GM12878 (cell line): Measurements from ENCODE around the gene UNC13A. TPM values are rescaled to one million over a fixed set of nuclear protein-coding genes. Genes with fewer than 3 reads are reported as not detected.

ENCODE experiments used
- ATAC-seq: fragments of 200-7000 bp; cut with Tn5 transposase; 3 replicates; pipeline ENCODE4 v1.9.1; 2020; ENCODE audit warnings: mild to moderate bottlenecking, moderate library complexity
- BruUV-seq: library from RNA; stranded (reverse); fragments of 400-500 nt; replicated peaks from 2 replicates; lab custom pipeline; 2021; lab: Mats Ljungman, UMichigan
- CTCF ChIA-PET: fragments of 300-600 bp; sonication (Branson Sonifier 250); formaldehyde crosslinking; extraction: SDS; loops from one replicate; lab custom pipeline; 2021; ENCODE audit warnings: inconsistent platforms; lab: Yijun Ruan, JAX
- POLR2A ChIA-PET: fragments of 350-600 bp; formaldehyde crosslinking; extraction: SDS; loops from one replicate; lab custom pipeline; 2021; ENCODE audit warnings: inconsistent platforms; lab: Charles Lee
- RAD21 ChIA-PET: fragments of 300-600 bp; sonication (Branson Sonifier 250); formaldehyde crosslinking; loops from one replicate; lab custom pipeline; 2023; ENCODE audit warnings: antibody characterized with exemption; ENCODE audit not compliant: unreplicated experiment; lab: Charles Lee
- SMC1A ChIA-PET: fragments of 300-600 bp; sonication (Branson Sonifier 250); formaldehyde crosslinking; loops from one replicate; lab custom pipeline; 2023; ENCODE audit not compliant: unreplicated experiment, uncharacterized antibody; lab: Charles Lee
- DNase-seq: peaks from one replicate; pipeline ENCODE4 v3.0.0-alpha.2; 2011; ENCODE audit warnings: low read depth, low spot score
- FAIRE-seq: peaks from 3 replicates; lab custom pipeline; 2011; peaks lifted over from hg19 to GRCh38; lab: Jason Lieb, UNC
- H2AFZ ChIP-seq: 2 replicates; pipeline ENCODE4 v1.6.0; 2011; ENCODE audit warnings: low read depth, low read length, control low read depth; ENCODE audit not compliant: control insufficient read depth
- H3K27ac ChIP-seq: 2 replicates; pipeline ENCODE4 v1.5.1; 2011; ENCODE audit warnings: control low read depth; ENCODE audit not compliant: control insufficient read depth, insufficient read depth
- H3K27me3 ChIP-seq, 2 experiments: replicated peaks in 1 of 2; 2 replicates each; pipeline versions ENCODE4 v1.6.0 to v1.6.1; 2011; ENCODE audit warnings: low read length in 1 of 2; ENCODE audit not compliant: control insufficient read depth in 2 of 2, insufficient read depth in 2 of 2
- H3K36me3 ChIP-seq, 2 experiments: 2 replicates each; pipeline ENCODE4 v1.5.1; 2011; ENCODE audit warnings: low read length in 1 of 2; ENCODE audit not compliant: control insufficient read depth in 2 of 2, insufficient read depth in 2 of 2
- H3K4me1 ChIP-seq: 2 replicates; pipeline ENCODE4 v1.6.1; 2011; ENCODE audit warnings: mild to moderate bottlenecking, low read length, moderate library complexity, mixed read lengths; ENCODE audit not compliant: control insufficient read depth, insufficient read depth
- H3K4me2 ChIP-seq: 2 replicates; pipeline ENCODE4 v1.6.0; 2011; ENCODE audit warnings: control low read depth; ENCODE audit not compliant: control insufficient read depth, insufficient read depth
- H3K4me3 ChIP-seq: fragments of 200-600 bp; sonication (generic); 2 replicates; pipeline ENCODE4 v1.5.1; 2016
- H3K79me2 ChIP-seq: 2 replicates; pipeline ENCODE4 v1.6.0; 2011; ENCODE audit warnings: low read length; ENCODE audit not compliant: control insufficient read depth, insufficient read depth
- H3K9ac ChIP-seq: 2 replicates; pipeline ENCODE4 v1.8.0; 2011; ENCODE audit warnings: low read length, control low read depth, mixed read lengths; ENCODE audit not compliant: control insufficient read depth, insufficient read depth
- H3K9me3 ChIP-seq: replicated peaks from 3 replicates; pipeline ENCODE4 v1.5.1; 2011; ENCODE audit warnings: mild to moderate bottlenecking, low read length; ENCODE audit not compliant: control insufficient read depth, insufficient read depth
- H4K20me1 ChIP-seq: 2 replicates; pipeline ENCODE4 v1.6.0; 2011; ENCODE audit not compliant: control insufficient read depth, insufficient read depth
- CTCF ChIP-seq, 3 experiments: IDR thresholded peaks in 2 of 3; conservative IDR thresholded peaks in 1 of 3; 2 replicates each; pipeline ENCODE4 v1.5.1; 2011; ENCODE audit warnings: low read depth in 3 of 3, low read length in 3 of 3, mild to moderate bottlenecking in 3 of 3, control low read depth in 2 of 3, moderate library complexity in 2 of 3, inconsistent platforms in 1 of 3, mixed read lengths in 1 of 3; ENCODE audit not compliant: control insufficient read depth in 2 of 3, insufficient read depth in 1 of 3; ENCODE audit errors: extremely low read depth in 1 of 3
- EZH2 ChIP-seq: IDR thresholded peaks from 2 replicates; pipeline ENCODE4 v1.6.1; 2012; ENCODE audit warnings: low read depth, mild to moderate bottlenecking, control low read depth, inconsistent platforms, low read length, borderline replicate concordance; ENCODE audit not compliant: control insufficient read depth
- NFYB ChIP-seq: IDR thresholded peaks from 2 replicates; pipeline ENCODE4 v1.6.1; 2011; ENCODE audit warnings: low read depth, mild to moderate bottlenecking, low read length, improper control_type of control experiment, moderate library complexity; ENCODE audit not compliant: insufficient read depth
- PKNOX1 ChIP-seq: fragments of 450-650 bp; IDR thresholded peaks from 2 replicates; pipeline ENCODE4 v1.6.1; 2016; ENCODE audit warnings: mild to moderate bottlenecking
- RAD21 ChIP-seq: IDR thresholded peaks from 2 replicates; pipeline ENCODE4 v1.6.1; 2011; ENCODE audit warnings: mild to moderate bottlenecking, low read depth, low read length, moderate library complexity; ENCODE audit not compliant: insufficient read depth
- SMC3 ChIP-seq: IDR thresholded peaks from 2 replicates; pipeline ENCODE4 v1.6.1; 2011; ENCODE audit warnings: low read length, improper control_type of control experiment, borderline replicate concordance
- YY1 ChIP-seq: IDR thresholded peaks from 2 replicates; pipeline ENCODE4 v1.6.1; 2011; ENCODE audit warnings: low read depth, mild to moderate bottlenecking, low read length
- ZBTB11 ChIP-seq: fragments of 450-650 bp; formaldehyde crosslinking; IDR thresholded peaks from 2 replicates; pipeline ENCODE4 v1.5.0; 2022; ENCODE audit warnings: mild to moderate bottlenecking, missing genetic modification characterization
- WGBS: methylation state at CpG from one replicate; pipeline ENCODE4 v1.1.6; 2016; ENCODE audit warnings: low lambda C conversion rate; ENCODE audit not compliant: insufficient replicate concordance, insufficient coverage; ENCODE audit errors: missing lambda C conversion rate; 5-methylcytosine and 5-hydroxymethylcytosine counted together
- in situ Hi-C: fragments of 300-500 bp; cut with MboI; formaldehyde crosslinking; loops from 9 replicates; pipeline ENCODE4 v1.14.3; 2018; ENCODE audit warnings: mixed read lengths
- intact Hi-C: fragments of 100-400 bp; cut with micrococcal nuclease; formaldehyde crosslinking; loops from one replicate; pipeline ENCODE4 v1.14.2; 2022; ENCODE audit not compliant: unreplicated experiment
- polyA plus RNA-seq, 11 experiments: library from polyadenylated mRNA; depleted of rRNA in 4 of 11; unstranded in 6 of 11; stranded (reverse) in 5 of 11; fragments of >200 nt; fragmentation: Nextera tagmentation in 4 of 11; fragmentation: Illumina TruSeq in 1 of 11; extraction: Ambion mirVana in 4 of 11; extraction: Trizol in 1 of 11; gene quantifications; 1 replicate in 1 of 11; 2 replicates in 10 of 11; pipeline versions ENCODE4 v1.2.1 to v1.2.3, GENCODE V29; 2011 to 2016; ENCODE audit warnings: inconsistent platforms in 2 of 11, missing spikeins in 2 of 11, low read depth in 1 of 11
- total RNA-seq, 4 experiments: library from RNA; depleted of rRNA in 3 of 4; stranded (reverse); fragments of >200 nt in 3 of 4; fragmentation: Illumina TruSeq in 1 of 4; extraction: Trizol in 1 of 4; gene quantifications; 2 replicates each; pipeline versions ENCODE4 v1.2.1 to v1.2.3, GENCODE V29; 2013 to 2021

UNC13A gene
- total and polyA plus RNA-seq, 10 of the 15 experiments (the other 5 are each of a cell fraction or from before 2014, with no cell fraction given): under 0.01 to 0.23 (median 0.13) TPM; not detected in 1

- no peak for TF ChIP-seq EZH2
Observed at GRCh38 chr19:17706750-17707181, 18.6 kb upstream of the UNC13A start (continued).

GRCh38 chr19:17703824-17704463 is 15.8 kb upstream of the UNC13A start:
- CTCF ChIA-PET: interaction anchor here (0.7 to 7.6 kb wide), 21 partner anchors 10 to 226 kb away, joined by 3 to 108 read pairs (median 4); partner anchors contain the start of genes FCHO1, MAP1S and RPL18A
- BruUV-seq: no TSS peak
- Histone ChIP-seq H3K9ac (no peak overlapping the region), H3K4me3 (no peak overlapping the region), H4K20me1 (no peaks in the 10 kb centered on the region), H2AFZ (no peak overlapping the region), H3K79me2 (no peaks in the 10 kb centered on the region), H3K9me3 (no peaks in the 10 kb centered on the region), H3K27ac (no peak overlapping the region), H3K27me3 (no peaks in the 10 kb centered on the region; a peak in 1 of 4 replicates), H3K36me3 (no peaks in the 10 kb centered on the region), H3K4me1 (no peaks in the 10 kb centered on the region), H3K4me2 (no peak overlapping the region)
- peak; percentile 61 for TF ChIP-seq NFYB
- TF ChIP-seq PKNOX1: no peak
- peak; percentile 97 for TF ChIP-seq SMC3
- peak; percentile 55; the same call in 1 of the 2 replicates for TF ChIP-seq YY1
- TF ChIP-seq RAD21: peak; percentile 80
- no peak for TF ChIP-seq ZBTB11 (CRISPR knock-in tag)
- TF ChIP-seq CTCF (IDR thresholded peaks at IDR 0.05 in 2 of 3, conservative IDR thresholded peaks at IDR 0.05 in 1 of 3; ENCODE audit: control insufficient read depth in 2 of 3, extremely low read depth in 1 of 3, insufficient read depth in 1 of 3, low read depth in 3 of 3, low read length in 3 of 3): peak; percentile 82 to 93 (median 88)
- RAD21 ChIA-PET: interaction anchor here (1.5 to 4.7 kb wide), 6 partner anchors 48 to 152 kb away, joined by 4 to 31 read pairs (median 16); partner anchors contain the start of gene FCHO1
- 13% methylated on average over 8 of the region's 11 CpGs for WGBS
- peak; percentile 93 for ATAC-seq
- DNase-seq: no peak
- in situ Hi-C loops (loop anchor here (5.0 kb wide), 1 partner anchor 148 kb away; no protein-coding TSS in a partner anchor), intact Hi-C loops (loop anchor here (1.0 kb wide), 3 partner anchors 62 to 151 kb away; no protein-coding TSS in a partner anchor)
- FAIRE-seq: peak; percentile 70
- SMC1A ChIA-PET: interaction anchor here (0.8 to 6.4 kb wide), 12 partner anchors 11 to 151 kb away, joined by 3 to 49 read pairs (median 9); partner anchors contain the start of genes FCHO1 and MAP1S
- POLR2A ChIA-PET: interaction anchor here (1.5 kb wide), 1 partner anchor 15 kb away, joined by 3 read pairs; the partner anchor contains the start of gene MAP1S
